Activated CD8-positive, alpha-beta memory T cell treated with anti-CD3 and anti-CD28 coated beads, Interleukin-2, amount 50 U/mL, for 4 hours (primary cell): ENCODE data around the gene DDI1.

ENCODE experiments used
- DNase-seq: peaks from one replicate; pipeline ENCODE4 v3.0.0-alpha.2; 2020

DDI1 gene

GRCh38 chr11:104036588-104036987 is at the start of gene DDI1:
Gene DDI1 (plus strand): TSS chr11:104036640. CDS start chr11:104036823, 183 bp downstream.
- no peak for DNase-seq

GRCh38 chr11:103987629-103988594 is 48.5 kb upstream of the DDI1 start:
- no peak for DNase-seq

GRCh38 chr11:103988595-103988969 is 47.9 kb upstream of the DDI1 start:
- DNase-seq, result no peak

- no peak for DNase-seq
Observed at GRCh38 chr11:103993507-103993906, 42.9 kb upstream of the DDI1 start.

GRCh38 chr11:103994094-103994493 is 42.3 kb upstream of the DDI1 start:
- no peak for DNase-seq

- DNase-seq, result no peak
Observed at GRCh38 chr11:103994518-103994917, 41.9 kb upstream of the DDI1 start.

GRCh38 chr11:103995896-103996295 is 40.5 kb upstream of the DDI1 start:
- no peak for DNase-seq

- no peak for DNase-seq
Observed at GRCh38 chr11:103997082-103997481, 39.4 kb upstream of the DDI1 start.

- DNase-seq, result no peak
Observed at GRCh38 chr11:103998826-103999508, 37.5 kb upstream of the DDI1 start.

- DNase-seq, result no peak
Observed at GRCh38 chr11:104000798-104001197, 35.6 kb upstream of the DDI1 start.

GRCh38 chr11:104001561-104002056 is 34.8 kb upstream of the DDI1 start:
- DNase-seq, result no peak

- no peak for DNase-seq
Observed at GRCh38 chr11:104003491-104003890, 32.9 kb upstream of the DDI1 start.

GRCh38 chr11:104005234-104005855 is 31.1 kb upstream of the DDI1 start:
- DNase-seq, result no peak

GRCh38 chr11:104009744-104010143 is 26.7 kb upstream of the DDI1 start:
- DNase-seq, result no peak

GRCh38 chr11:104011044-104011443 is 25.4 kb upstream of the DDI1 start:
- DNase-seq, result no peak

GRCh38 chr11:104015649-104016415 is 20.6 kb upstream of the DDI1 start:
- no peak for DNase-seq

- no peak for DNase-seq
Observed at GRCh38 chr11:104024572-104024971, 11.9 kb upstream of the DDI1 start.

- no peak for DNase-seq
Observed at GRCh38 chr11:104028476-104029263, 7.8 kb upstream of the DDI1 start.

- no peak for DNase-seq
Observed at GRCh38 chr11:104033134-104033533, 3.3 kb upstream of the DDI1 start.

- DNase-seq, result no peak
Observed at GRCh38 chr11:104033561-104033960, 2.9 kb upstream of the DDI1 start.

GRCh38 chr11:104036995-104037394 is 555 bp downstream of the DDI1 start:
- DNase-seq, result no peak

GRCh38 chr11:104041792-104042191 is 5.4 kb downstream of the DDI1 start:
- DNase-seq, result no peak
